Measurements from ENCODE around the gene OR5M10.

Gene OR5M10

GRCh38 chr11:56533054-56533740 lies 44.3 kb downstream of the OR5M10 start:
- H3K36me3 ChIP-seq (ENCODE audit: insufficient read depth), result no peaks in the 10 kb centered on the region
- no peak for TF ChIP-seq CTCF (conservative IDR thresholded peaks at IDR 0.05; ENCODE audit: low read depth, low read length)
- H3K27ac ChIP-seq, result no peak overlapping the region
- H3K27me3 ChIP-seq (ENCODE audit: insufficient read depth, low read depth), result no peaks in the 10 kb centered on the region
- no peaks in the 10 kb centered on the region for H3K4me1 ChIP-seq (ENCODE audit: low read depth, poor library complexity, severe bottlenecking)
- H3K79me2 ChIP-seq (ENCODE audit: insufficient read depth, low read depth), result no peaks in the 10 kb centered on the region
- H2AFZ ChIP-seq (ENCODE audit: low read depth), result no peak overlapping the region
- H4K20me1 ChIP-seq (ENCODE audit: insufficient read depth), result no peaks in the 10 kb centered on the region
- no peak overlapping the region for H3K4me3 ChIP-seq (IDR thresholded peaks at IDR 0.05; ENCODE audit: insufficient read depth, low read depth, low read length)
- no peak overlapping the region for H3K9ac ChIP-seq
- no peak overlapping the region for H3K4me2 ChIP-seq

- Histone ChIP-seq H2AFZ (ENCODE audit: low read depth) (no peak overlapping the region), H3K4me3 (IDR thresholded peaks at IDR 0.05; ENCODE audit: insufficient read depth, low read depth, low read length) (no peak overlapping the region), H3K4me2 (no peak overlapping the region), H3K79me2 (ENCODE audit: insufficient read depth, low read depth) (no peaks in the 10 kb centered on the region), H3K9ac (no peak overlapping the region), H3K36me3 (ENCODE audit: insufficient read depth) (no peaks in the 10 kb centered on the region), H4K20me1 (ENCODE audit: insufficient read depth) (no peaks in the 10 kb centered on the region), H3K27me3 (ENCODE audit: insufficient read depth, low read depth) (no peaks in the 10 kb centered on the region), H3K4me1 (ENCODE audit: low read depth, poor library complexity, severe bottlenecking) (no peaks in the 10 kb centered on the region), H3K27ac (no peak overlapping the region)
- no peak for TF ChIP-seq CTCF (conservative IDR thresholded peaks at IDR 0.05; ENCODE audit: low read depth, low read length)
Observed at GRCh38 chr11:56531856-56532255, 45.7 kb downstream of the OR5M10 start.

Data from KMS-11 (cell line).